ENCODE measurements around the gene RCAN1. TPM values are rescaled to one million over a fixed set of nuclear protein-coding genes. Genes with fewer than 3 reads are reported as not detected.

RCAN1 gene
- total and polyA plus RNA-seq, 9 of the 15 experiments (the other 6 are each of a cell fraction or from before 2014, with no cell fraction given) = 4.4 to 16.5 (median 12.3) TPM

GRCh38 chr21:34613679-34614627 is 960 bp downstream of the RCAN1 start:
- Histone ChIP-seq H3K4me2 (ENCODE audit: insufficient read depth, low read length) (peak overlapping the region; percentile 81), H4K20me1 (replicated peaks; ENCODE audit: control insufficient read depth, insufficient read depth, low read length) (no peaks in the 10 kb centered on the region; the same call in 1 of the 2 replicates), H3K27ac (ENCODE audit: extremely low read depth, low read depth, low read length) (no peak overlapping the region), H3K4me3 (peak overlapping the region; percentile 59), H3K79me2 (ENCODE audit: control insufficient read depth, insufficient read depth, low read length) (no peaks in the 10 kb centered on the region; the same call in 2 of the 3 replicates), H3K4me1 (replicated peaks in 1 of 2; ENCODE audit: control insufficient read depth in 2 of 2, insufficient read depth in 2 of 2, low read length in 2 of 2) (peaks cover 13 to 23% of the 10 kb centered on the region in 2 experiments), H3K9ac (ENCODE audit: insufficient read depth in 1 of 2, low read depth in 2 of 2, low read length in 2 of 2) (peak overlapping the region; percentile 53 to 92; a peak in 3 of 4 replicates), H3K27me3 (ENCODE audit: control insufficient read depth in 2 of 2, insufficient read depth in 2 of 2, low read length in 2 of 2) (peaks cover 0 to 10% of the 10 kb centered on the region in 2 experiments; a peak in 4 of 5 replicates), H3K9me3 (replicated peaks; ENCODE audit: control insufficient read depth, insufficient read depth, low read depth, low read length) (no peaks in the 10 kb centered on the region), H3K36me3 (ENCODE audit: control insufficient read depth, insufficient read depth, low read length) (no peaks in the 10 kb centered on the region), H3K9me1 (ENCODE audit: control insufficient read depth, insufficient read depth, low read length) (no peaks in the 10 kb centered on the region), H2AFZ (ENCODE audit: low read depth, low read length) (peak overlapping the region; percentile 93)
- intact Hi-C loops (cut with micrococcal nuclease) (no loop called here), in situ Hi-C loops (cut with MboI) (no loop called here)
- ChIA-PET CTCF (ENCODE audit: low intra/inter-chr PET ratio) (no interaction called here), POLR2A (interaction anchor here (0.5 to 1.1 kb wide), 3 partner anchors 11 to 55 kb away, joined by 3 to 4 read pairs (median 4); partner anchors contain the start of gene CLIC6)
- FAIRE-seq (no peak), ATAC-seq (no peak), DNase-seq (ENCODE audit: extremely low read depth in 1 of 4, low spot score in 3 of 4) (peak in 3 of 4 experiments; percentile 33 to 36 (median 34))
- 12% methylated on average over 40 of the region's 43 CpGs for WGBS (ENCODE audit: insufficient coverage, low coverage, missing lambda C conversion rate)
- BruUV-seq (replicated peaks) = TSS peak; percentile 44
- no peak for TF ChIP-seq SMAD2 (IDR thresholded peaks at IDR 0.05; ENCODE audit: low read depth, low read length)
- no peak for TF ChIP-seq ETV6 (IDR thresholded peaks at IDR 0.05; ENCODE audit: borderline replicate concordance in 1 of 2, low read depth in 2 of 2, low read length in 1 of 2)
- TF ChIP-seq ETV6 (CRISPR knock-in tag; IDR thresholded peaks at IDR 0.05; ENCODE audit: borderline replicate concordance) = no peak
- TF ChIP-seq SUPT5H (IDR thresholded peaks at IDR 0.05) = no peak
- TF ChIP-seq ZBTB7A (IDR thresholded peaks at IDR 0.05; ENCODE audit: borderline replicate concordance, control insufficient read depth, low read depth, low read length) = peak; percentile 66; the same call in 1 of the 2 replicates
- no peak for TF ChIP-seq RAD51 (IDR thresholded peaks at IDR 0.05; ENCODE audit: borderline replicate concordance, low read depth)
- no peak for TF ChIP-seq ZNF3 (CRISPR knock-in tag; IDR thresholded peaks at IDR 0.05)
- TF ChIP-seq NR2C1 (IDR thresholded peaks at IDR 0.05) = no peak
- no peak for TF ChIP-seq NR2C1 (tag; IDR thresholded peaks at IDR 0.05)
- no peak for TF ChIP-seq XRCC4 (IDR thresholded peaks at IDR 0.05; ENCODE audit: extremely low read depth, insufficient read depth, insufficient read length)
- no peak for TF ChIP-seq RBM39 (optimal IDR thresholded peaks at IDR 0.05; ENCODE audit: low read depth, low read length)
- TF ChIP-seq, protein P1, sequence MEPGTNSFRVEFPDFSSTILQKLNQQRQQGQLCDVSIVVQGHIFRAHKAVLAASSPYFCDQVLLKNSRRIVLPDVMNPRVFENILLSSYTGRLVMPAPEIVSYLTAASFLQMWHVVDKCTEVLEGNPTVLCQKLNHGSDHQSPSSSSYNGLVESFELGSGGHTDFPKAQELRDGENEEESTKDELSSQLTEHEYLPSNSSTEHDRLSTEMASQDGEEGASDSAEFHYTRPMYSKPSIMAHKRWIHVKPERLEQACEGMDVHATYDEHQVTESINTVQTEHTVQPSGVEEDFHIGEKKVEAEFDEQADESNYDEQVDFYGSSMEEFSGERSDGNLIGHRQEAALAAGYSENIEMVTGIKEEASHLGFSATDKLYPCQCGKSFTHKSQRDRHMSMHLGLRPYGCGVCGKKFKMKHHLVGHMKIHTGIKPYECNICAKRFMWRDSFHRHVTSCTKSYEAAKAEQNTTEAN (CRISPR knock-in tag; IDR thresholded peaks at IDR 0.05) = no peak
- TF ChIP-seq, protein P2, sequence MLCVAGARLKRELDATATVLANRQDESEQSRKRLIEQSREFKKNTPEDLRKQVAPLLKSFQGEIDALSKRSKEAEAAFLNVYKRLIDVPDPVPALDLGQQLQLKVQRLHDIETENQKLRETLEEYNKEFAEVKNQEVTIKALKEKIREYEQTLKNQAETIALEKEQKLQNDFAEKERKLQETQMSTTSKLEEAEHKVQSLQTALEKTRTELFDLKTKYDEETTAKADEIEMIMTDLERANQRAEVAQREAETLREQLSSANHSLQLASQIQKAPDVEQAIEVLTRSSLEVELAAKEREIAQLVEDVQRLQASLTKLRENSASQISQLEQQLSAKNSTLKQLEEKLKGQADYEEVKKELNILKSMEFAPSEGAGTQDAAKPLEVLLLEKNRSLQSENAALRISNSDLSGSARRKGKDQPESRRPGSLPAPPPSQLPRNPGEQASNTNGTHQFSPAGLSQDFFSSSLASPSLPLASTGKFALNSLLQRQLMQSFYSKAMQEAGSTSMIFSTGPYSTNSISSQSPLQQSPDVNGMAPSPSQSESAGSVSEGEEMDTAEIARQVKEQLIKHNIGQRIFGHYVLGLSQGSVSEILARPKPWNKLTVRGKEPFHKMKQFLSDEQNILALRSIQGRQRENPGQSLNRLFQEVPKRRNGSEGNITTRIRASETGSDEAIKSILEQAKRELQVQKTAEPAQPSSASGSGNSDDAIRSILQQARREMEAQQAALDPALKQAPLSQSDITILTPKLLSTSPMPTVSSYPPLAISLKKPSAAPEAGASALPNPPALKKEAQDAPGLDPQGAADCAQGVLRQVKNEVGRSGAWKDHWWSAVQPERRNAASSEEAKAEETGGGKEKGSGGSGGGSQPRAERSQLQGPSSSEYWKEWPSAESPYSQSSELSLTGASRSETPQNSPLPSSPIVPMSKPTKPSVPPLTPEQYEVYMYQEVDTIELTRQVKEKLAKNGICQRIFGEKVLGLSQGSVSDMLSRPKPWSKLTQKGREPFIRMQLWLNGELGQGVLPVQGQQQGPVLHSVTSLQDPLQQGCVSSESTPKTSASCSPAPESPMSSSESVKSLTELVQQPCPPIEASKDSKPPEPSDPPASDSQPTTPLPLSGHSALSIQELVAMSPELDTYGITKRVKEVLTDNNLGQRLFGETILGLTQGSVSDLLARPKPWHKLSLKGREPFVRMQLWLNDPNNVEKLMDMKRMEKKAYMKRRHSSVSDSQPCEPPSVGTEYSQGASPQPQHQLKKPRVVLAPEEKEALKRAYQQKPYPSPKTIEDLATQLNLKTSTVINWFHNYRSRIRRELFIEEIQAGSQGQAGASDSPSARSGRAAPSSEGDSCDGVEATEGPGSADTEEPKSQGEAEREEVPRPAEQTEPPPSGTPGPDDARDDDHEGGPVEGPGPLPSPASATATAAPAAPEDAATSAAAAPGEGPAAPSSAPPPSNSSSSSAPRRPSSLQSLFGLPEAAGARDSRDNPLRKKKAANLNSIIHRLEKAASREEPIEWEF (CRISPR knock-in tag; IDR thresholded peaks at IDR 0.05) = no peak
- no peak for TF ChIP-seq CBX3 (IDR thresholded peaks at IDR 0.05; ENCODE audit: borderline replicate concordance in 1 of 2, low read length in 2 of 2)
- TF ChIP-seq RFX5 (IDR thresholded peaks at IDR 0.05; ENCODE audit: low read depth, low read length) = no peak
- no peak for TF ChIP-seq NFATC3 (IDR thresholded peaks at IDR 0.05)
